HAP-1 (cell line): Measurements from ENCODE around the gene NUDT1.

ENCODE experiments used
- DNase-seq, 2 experiments: peaks; one replicate each; pipeline ENCODE4 v3.0.0-alpha.2; 2016 to 2020; ENCODE audit warnings: low spot score in 2 of 2
- H3K27me3 ChIP-seq: fragments of 250-450 bp; sonication (Bioruptor Pico); 2 replicates; pipeline ENCODE4 v1.5.1; 2020; ENCODE audit warnings: low read depth, mild to moderate bottlenecking, moderate library complexity
- H3K36me3 ChIP-seq: fragments of 250-450 bp; sonication (Bioruptor Pico); replicated peaks from 2 replicates; pipeline ENCODE4 v1.5.1; 2020; ENCODE audit warnings: mild to moderate bottlenecking
- H3K4me1 ChIP-seq: fragments of 250-450 bp; sonication (Bioruptor Pico); 2 replicates; pipeline ENCODE4 v1.5.1; 2020; ENCODE audit warnings: mild to moderate bottlenecking
- H3K4me3 ChIP-seq: fragments of 250-450 bp; sonication (Bioruptor Pico); 2 replicates; pipeline ENCODE4 v1.5.1; 2020; ENCODE audit warnings: mild to moderate bottlenecking, moderate library complexity
- H3K9me3 ChIP-seq: fragments of 250-450 bp; sonication (Bioruptor Pico); 2 replicates; pipeline ENCODE4 v1.5.1; 2020; ENCODE audit warnings: mild to moderate bottlenecking, moderate library complexity
- in situ Hi-C: fragments of 300-500 bp; cut with MboI; formaldehyde crosslinking; loops from 3 replicates; pipeline ENCODE4 v1.14.3; 2020; ENCODE audit warnings: low sequenced_read_pairs, inconsistent platforms, mixed read lengths

NUDT1 gene

GRCh38 chr7:2282185-2282751, 40.2 kb downstream of the NUDT1 start:
- H3K4me3 ChIP-seq: no peak overlapping the region
- DNase-seq: no peak
- no peaks in the 10 kb centered on the region for H3K9me3 ChIP-seq
- in situ Hi-C loops: no loop called here
- no peaks in the 10 kb centered on the region for H3K36me3 ChIP-seq
- H3K27me3 ChIP-seq: no peaks in the 10 kb centered on the region
- no peaks in the 10 kb centered on the region for H3K4me1 ChIP-seq

DNA sequence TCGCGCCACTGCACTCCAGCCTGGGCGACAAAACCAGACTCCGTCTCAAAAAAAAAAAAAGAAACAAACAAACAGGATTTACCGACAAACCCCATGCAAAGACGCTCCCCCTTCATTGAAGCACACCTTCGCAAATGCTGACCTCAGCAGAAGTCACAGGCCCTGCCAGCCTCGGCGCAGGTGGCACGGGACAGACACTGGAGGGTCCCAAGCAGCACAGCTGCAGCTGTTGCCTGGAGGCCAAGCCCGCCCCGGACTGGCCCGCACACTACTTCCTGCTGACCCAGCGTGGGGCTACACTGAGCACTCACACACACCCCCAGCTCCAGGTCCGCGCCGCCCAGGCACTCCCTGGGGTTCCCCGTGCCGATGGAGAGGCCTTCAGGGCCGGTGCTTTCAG, 41.0 kb downstream of the NUDT1 start:
- Histone ChIP-seq H3K4me3 (no peak overlapping the region), H3K9me3 (no peaks in the 10 kb centered on the region), H3K4me1 (no peaks in the 10 kb centered on the region), H3K27me3 (no peaks in the 10 kb centered on the region), H3K36me3 (no peaks in the 10 kb centered on the region)
- in situ Hi-C loops: no loop called here
- DNase-seq: no peak

DNA sequence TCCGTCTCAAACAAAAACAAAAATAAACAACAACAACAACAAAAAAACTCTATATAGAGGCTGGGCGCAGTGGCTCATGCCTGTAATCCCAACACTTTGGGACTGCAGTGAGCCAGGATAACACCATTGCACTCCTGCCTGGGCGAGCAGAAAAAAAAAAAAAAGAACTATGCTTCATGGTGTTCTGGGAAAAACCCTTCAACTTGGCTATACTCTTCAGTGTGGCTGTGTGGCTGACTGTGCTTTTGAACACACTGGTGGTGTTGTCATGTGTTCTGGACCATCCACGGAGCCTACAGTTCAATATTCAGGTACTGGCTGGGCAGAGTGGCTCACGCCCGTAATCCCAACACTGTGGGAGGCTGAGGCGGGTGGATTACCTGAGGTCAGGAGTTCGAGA, 45.7 kb downstream of the NUDT1 start:
- H3K4me3 ChIP-seq: no peak overlapping the region
- H3K4me1 ChIP-seq: no peaks in the 10 kb centered on the region
- in situ Hi-C loops: no loop called here
- no peaks in the 10 kb centered on the region for H3K27me3 ChIP-seq
- H3K9me3 ChIP-seq: no peaks in the 10 kb centered on the region
- no peak for DNase-seq
- H3K36me3 ChIP-seq: no peaks in the 10 kb centered on the region

DNA sequence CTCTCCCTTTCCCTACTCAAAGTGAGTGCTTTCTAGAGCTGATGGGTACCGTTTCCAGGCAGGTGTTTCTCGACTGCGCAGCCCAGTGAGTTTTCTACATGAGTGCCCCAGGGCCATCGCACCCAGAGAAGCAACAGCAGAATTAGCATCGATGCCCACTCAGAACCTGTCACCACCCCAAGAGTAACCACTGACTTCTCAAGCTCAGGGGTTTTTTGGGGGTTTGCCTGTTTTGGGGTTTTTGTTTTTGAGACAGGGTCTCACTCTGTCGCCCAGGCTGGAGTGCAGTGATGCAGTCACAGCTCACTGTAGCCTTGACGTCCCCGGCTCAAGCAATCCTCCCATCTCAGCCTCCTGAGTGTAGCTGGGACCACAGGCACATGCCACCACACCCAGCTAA, 46.5 kb downstream of the NUDT1 start:
- in situ Hi-C loops: no loop called here
- Histone ChIP-seq H3K9me3 (no peaks in the 10 kb centered on the region), H3K27me3 (no peaks in the 10 kb centered on the region), H3K4me3 (no peak overlapping the region), H3K4me1 (no peaks in the 10 kb centered on the region), H3K36me3 (no peaks in the 10 kb centered on the region)
- no peak for DNase-seq

DNA sequence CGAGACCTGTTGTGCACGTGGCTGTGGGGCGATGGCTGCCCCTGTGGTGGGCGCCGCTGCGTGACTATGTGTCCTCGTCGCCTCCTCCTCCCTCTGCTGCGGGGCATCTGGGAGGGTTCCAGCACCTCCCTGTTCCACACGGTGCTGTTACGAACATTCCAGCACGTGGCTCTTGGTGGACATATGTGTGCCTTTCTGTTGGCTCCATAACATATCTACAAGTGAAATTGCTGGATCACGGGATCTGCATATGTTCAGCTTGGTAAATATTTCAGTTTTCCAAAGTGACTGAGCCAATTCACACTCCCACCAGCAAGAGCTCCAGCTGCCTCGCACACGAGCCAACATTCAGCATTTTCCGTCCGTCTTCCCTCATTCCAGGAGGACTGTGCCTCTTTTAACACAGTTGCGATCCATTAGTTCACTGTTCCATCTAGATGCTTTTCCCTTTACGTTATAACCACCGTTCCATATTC, 47.1 kb downstream of the NUDT1 start:
- Histone ChIP-seq H3K4me1 (no peaks in the 10 kb centered on the region), H3K36me3 (no peaks in the 10 kb centered on the region), H3K4me3 (no peak overlapping the region), H3K9me3 (no peaks in the 10 kb centered on the region), H3K27me3 (no peaks in the 10 kb centered on the region)
- in situ Hi-C loops: no loop called here
- no peak for DNase-seq

DNA sequence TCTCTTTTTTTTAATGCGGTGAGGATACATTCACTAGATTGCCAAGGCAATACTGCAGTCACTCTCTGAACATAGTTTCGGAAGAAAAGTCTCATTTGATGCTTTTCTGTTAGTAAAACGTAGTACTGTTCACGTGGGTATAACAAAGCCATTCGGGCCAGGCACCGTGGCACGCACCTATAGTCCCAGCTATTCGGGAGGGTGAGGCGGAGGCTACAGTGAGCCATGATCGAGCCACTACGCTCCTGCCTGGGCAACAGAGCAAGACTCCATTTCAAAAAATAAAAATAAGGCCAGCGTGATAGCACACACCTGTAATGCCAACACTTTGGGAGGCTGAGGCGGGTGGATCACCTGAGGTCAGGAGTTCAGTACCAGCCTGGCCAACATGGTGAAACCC, 47.6 kb downstream of the NUDT1 start:
- Histone ChIP-seq H3K27me3 (no peaks in the 10 kb centered on the region), H3K4me1 (no peaks in the 10 kb centered on the region), H3K9me3 (no peaks in the 10 kb centered on the region), H3K4me3 (no peak overlapping the region), H3K36me3 (no peaks in the 10 kb centered on the region)
- in situ Hi-C loops: no loop called here
- no peak for DNase-seq

GRCh38 chr7:2290877-2291276, 48.9 kb downstream of the NUDT1 start:
- Histone ChIP-seq H3K36me3 (no peaks in the 10 kb centered on the region), H3K27me3 (no peaks in the 10 kb centered on the region), H3K4me1 (peaks cover 1% of the 10 kb centered on the region; the same call in 1 of the 2 replicates), H3K4me3 (no peak overlapping the region), H3K9me3 (no peaks in the 10 kb centered on the region)
- in situ Hi-C loops: no loop called here
- no peak for DNase-seq

- peaks cover 13% of the 10 kb centered on the region for H3K4me1 ChIP-seq
- H3K27me3 ChIP-seq: no peaks in the 10 kb centered on the region
- no peak overlapping the region for H3K4me3 ChIP-seq
- in situ Hi-C loops: no loop called here
- H3K9me3 ChIP-seq: no peaks in the 10 kb centered on the region
- no peaks in the 10 kb centered on the region for H3K36me3 ChIP-seq
- DNase-seq: no peak
Measured at GRCh38 chr7:2295936-2296620, 54.1 kb downstream of the NUDT1 start.

DNA sequence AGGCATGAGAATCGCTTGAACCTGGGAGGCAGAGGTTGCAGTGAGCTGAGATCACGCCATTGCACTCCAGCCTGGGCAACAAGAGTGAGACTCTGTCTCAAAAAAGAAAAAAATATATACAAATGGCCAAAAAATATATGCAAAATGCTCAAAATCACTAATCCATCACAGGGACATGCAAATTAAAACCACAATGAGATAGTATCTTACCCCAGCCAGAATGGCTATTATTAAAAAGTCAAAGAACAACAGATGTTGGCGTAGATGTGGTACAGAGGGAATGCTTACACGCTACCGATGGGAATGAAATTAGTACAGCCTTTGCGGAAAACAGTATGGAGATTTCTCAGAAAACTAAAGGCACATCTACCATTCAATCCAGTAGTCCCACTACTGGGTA, 54.8 kb downstream of the NUDT1 start:
- Histone ChIP-seq H3K36me3 (no peaks in the 10 kb centered on the region), H3K9me3 (no peaks in the 10 kb centered on the region), H3K4me1 (peaks cover 20% of the 10 kb centered on the region), H3K4me3 (no peak overlapping the region), H3K27me3 (no peaks in the 10 kb centered on the region)
- in situ Hi-C loops: no loop called here
- no peak for DNase-seq

- in situ Hi-C loops: no loop called here
- no peak overlapping the region for H3K4me3 ChIP-seq
- H3K36me3 ChIP-seq: no peaks in the 10 kb centered on the region
- peaks cover 21% of the 10 kb centered on the region for H3K4me1 ChIP-seq
- no peaks in the 10 kb centered on the region for H3K27me3 ChIP-seq
- H3K9me3 ChIP-seq: no peaks in the 10 kb centered on the region
- DNase-seq: no peak
Measured at GRCh38 chr7:2299131-2299829, 57.3 kb downstream of the NUDT1 start.

DNA sequence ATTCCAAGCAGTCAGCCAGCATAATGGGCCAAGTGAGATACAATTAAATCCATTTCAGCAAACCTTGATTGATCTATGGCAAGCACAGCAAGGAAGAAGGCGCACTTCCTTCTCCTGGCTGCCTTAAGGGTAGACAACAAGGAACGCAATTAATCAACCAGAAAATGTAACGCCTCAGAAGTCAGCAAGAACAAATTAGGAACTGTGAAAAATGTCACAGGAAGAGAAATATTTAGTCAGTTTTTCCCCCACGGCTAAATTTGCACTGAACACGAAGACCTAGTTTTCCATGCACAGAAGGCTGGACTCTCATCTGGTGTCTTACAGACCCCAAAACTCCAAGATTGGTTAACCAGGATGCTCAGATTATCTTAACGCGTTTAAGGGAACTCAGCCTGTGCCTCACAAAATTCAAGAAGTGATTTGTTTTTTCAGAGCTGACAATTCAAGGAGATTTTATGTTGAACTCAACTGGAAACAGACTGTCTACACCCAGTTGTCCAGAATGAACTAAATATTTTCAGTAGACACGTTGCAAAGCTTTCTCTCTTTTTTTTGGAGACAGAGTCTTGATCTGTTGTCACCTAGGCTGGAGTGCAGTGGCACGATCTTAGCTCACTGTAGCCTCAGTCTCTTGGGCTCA, 58.0 kb downstream of the NUDT1 start:
- Histone ChIP-seq H3K27me3 (no peaks in the 10 kb centered on the region), H3K4me1 (peaks cover 21% of the 10 kb centered on the region), H3K36me3 (no peaks in the 10 kb centered on the region), H3K9me3 (no peaks in the 10 kb centered on the region), H3K4me3 (no peak overlapping the region)
- in situ Hi-C loops: no loop called here
- no peak for DNase-seq
